Measurements from ENCODE around the gene TRAK1.

The TRAK1 gene

DNA sequence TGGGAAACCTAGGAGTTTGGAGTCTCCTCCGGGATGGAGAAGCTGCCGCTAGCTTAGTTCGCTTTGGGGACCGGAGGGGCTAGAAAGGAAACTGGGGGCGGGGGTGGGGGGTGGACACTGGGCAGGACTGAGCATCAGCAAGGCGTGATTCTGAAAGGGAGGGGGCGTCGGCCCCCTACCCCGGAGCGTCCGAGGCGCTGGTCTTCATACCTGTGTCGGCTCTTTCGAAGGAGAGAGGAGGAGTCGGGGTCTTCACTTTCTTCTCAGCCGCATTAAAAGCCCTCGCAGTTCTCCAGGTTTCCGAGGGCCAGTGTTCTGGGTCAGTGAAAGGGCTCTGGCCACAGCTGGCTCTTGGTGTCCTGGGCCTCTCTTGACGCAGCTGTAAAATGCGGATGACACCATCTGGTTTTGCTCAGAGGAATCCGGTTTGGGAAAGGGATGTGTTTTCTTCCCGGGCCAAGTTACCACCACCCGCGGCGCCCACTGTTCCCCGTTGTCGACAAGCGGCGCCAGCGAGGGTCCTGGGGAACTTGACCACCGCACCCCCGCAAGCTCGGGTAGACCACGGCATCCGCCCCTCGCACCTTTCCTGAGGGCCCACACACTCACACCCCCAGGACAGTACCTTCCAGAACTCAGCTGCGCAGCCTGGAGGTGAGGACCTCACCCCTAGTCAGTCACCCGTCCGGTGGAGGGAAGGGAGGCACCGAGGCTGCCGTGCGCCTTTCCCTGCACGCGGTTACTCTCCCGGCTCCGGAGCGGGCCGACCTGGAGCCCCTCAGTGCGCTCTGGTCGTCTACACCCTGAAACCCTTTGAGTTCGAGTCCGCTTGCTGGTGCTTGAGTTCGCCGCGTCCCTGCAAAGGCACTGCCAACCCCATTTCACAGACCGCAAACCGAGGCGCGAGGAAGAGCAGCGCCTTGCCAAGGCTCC is 174.2 kb downstream of the TRAK1 start:
- H3K4me3 ChIP-seq (replicated peaks; ENCODE audit: low read depth, low read length), result no peak overlapping the region
- DNase-seq (ENCODE audit: low read depth), result no peak
- TF ChIP-seq, protein P1, sequence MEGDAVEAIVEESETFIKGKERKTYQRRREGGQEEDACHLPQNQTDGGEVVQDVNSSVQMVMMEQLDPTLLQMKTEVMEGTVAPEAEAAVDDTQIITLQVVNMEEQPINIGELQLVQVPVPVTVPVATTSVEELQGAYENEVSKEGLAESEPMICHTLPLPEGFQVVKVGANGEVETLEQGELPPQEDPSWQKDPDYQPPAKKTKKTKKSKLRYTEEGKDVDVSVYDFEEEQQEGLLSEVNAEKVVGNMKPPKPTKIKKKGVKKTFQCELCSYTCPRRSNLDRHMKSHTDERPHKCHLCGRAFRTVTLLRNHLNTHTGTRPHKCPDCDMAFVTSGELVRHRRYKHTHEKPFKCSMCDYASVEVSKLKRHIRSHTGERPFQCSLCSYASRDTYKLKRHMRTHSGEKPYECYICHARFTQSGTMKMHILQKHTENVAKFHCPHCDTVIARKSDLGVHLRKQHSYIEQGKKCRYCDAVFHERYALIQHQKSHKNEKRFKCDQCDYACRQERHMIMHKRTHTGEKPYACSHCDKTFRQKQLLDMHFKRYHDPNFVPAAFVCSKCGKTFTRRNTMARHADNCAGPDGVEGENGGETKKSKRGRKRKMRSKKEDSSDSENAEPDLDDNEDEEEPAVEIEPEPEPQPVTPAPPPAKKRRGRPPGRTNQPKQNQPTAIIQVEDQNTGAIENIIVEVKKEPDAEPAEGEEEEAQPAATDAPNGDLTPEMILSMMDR (IDR thresholded peaks at IDR 0.05; ENCODE audit: low read length, missing control alignments), result no peak

DNA sequence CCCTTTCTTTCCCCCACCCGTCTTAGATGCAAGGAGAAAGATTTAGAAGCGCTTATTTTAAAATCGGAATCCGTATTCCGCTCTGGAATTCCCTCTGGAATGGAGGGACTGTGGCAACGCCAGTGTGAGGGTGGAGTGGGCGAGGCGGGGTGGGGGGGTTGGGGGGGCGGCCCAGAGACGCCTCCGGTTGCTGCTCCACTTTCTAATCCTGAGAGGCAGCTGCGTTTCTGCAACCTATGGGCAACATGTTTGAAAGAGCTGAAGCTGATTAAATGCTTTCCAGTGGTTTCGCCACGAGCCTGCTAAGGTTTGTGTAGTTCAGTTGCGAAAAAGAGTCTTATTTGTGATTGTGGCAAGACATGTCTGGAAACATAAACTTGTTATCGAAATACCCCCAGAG is 174.9 kb downstream of the TRAK1 start, which contains the start of gene CCK:
TSS of gene CCK (minus strand) at position 101 of the 400 bp plus-strand sequence. CDS start 2,555 bp downstream, outside the sequence.
- TF ChIP-seq, protein P1 (IDR thresholded peaks at IDR 0.05; ENCODE audit: low read length, missing control alignments), result no peak
- DNase-seq (ENCODE audit: low read depth), result no peak
- no peak within 1 kb of the TSS for H3K4me3 ChIP-seq (replicated peaks; ENCODE audit: low read depth, low read length)

DNA sequence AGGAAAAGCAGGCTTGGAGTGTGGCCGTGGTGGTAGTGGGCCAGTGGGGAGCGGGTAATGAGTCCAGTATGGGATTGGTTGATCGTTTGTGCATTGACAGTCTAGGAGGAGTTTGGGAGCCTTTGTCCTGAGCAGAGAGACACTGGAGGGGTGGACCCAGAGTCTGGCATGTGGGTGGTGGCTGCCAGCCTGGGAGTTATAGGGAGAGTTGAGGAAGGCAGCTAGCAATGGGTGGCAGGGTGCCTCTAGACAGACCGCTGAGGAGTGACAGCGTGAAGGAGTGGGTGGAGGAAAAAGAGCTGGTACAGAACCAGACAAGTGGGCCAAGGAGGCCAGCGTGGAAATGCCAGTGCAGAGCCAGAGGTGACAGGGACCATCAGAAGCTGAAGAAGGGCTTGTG is 176.7 kb downstream of the TRAK1 start:
- no peak for DNase-seq (ENCODE audit: low read depth)
- no peak overlapping the region for H3K4me3 ChIP-seq (replicated peaks; ENCODE audit: low read depth, low read length)
- TF ChIP-seq, protein P1 (IDR thresholded peaks at IDR 0.05; ENCODE audit: low read length, missing control alignments), result no peak

DNA sequence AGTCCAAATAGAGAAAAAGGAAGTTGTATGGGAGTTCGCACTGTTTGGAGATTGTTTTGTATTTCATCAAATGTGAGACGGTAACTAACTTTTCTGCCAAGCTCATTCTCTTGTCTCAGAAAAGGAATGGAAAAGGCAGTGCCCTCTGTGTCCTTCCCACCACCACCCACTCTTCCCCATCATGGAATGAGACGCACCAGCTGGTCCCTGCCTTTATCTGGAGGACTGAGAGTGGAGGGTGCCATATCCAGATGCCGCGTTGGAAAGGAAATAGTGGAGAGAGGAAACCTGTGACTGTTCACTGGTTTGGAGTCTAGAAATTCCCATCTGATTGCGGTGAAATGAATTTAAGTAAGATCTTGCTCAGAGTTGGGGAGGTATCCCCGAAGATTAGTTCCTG is 178.5 kb downstream of the TRAK1 start:
- H3K4me3 ChIP-seq (replicated peaks; ENCODE audit: low read depth, low read length), result no peak overlapping the region
- no peak for DNase-seq (ENCODE audit: low read depth)
- TF ChIP-seq, protein P1 (IDR thresholded peaks at IDR 0.05; ENCODE audit: low read length, missing control alignments), result no peak

DNA sequence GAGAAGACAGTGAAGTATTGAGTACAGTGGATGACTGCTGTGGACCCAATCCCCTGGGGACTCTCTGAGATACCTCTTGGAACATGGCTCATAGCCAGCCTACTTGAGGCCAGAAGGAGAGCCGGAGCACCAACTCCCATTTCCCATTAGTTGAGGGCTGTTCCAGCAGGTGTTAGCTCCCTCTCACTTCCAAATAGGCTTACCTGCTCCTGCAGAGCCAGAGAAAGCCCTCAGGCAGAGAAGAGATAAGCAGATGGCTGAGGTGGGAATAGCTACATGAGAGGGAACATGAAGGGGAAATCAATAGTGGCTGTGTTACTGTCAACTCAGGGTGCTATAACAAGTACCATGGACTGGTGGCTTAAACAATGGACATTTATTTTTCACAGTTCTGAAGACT is 179.4 kb downstream of the TRAK1 start:
- TF ChIP-seq, protein P1 (IDR thresholded peaks at IDR 0.05; ENCODE audit: low read length, missing control alignments), result no peak
- no peak overlapping the region for H3K4me3 ChIP-seq (replicated peaks; ENCODE audit: low read depth, low read length)
- no peak for DNase-seq (ENCODE audit: low read depth)

DNA sequence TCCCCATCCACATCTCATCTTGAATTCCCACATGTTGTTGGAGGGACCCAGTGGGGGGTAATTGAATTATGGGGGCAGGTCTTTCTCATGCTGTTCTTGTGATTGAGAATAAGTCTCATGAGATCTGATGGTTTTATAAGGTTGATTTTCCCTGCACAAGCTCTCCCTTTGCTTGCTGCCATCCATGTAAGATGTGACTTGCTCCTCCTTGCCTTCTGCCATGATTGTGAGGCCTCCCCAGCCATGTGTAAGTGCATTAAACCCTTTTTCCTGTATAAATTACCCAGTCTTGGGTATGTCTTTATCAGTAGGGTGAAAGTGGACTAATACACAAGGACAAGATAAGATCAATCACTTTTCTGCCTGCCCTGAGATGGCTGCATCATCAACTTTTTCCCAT is 180.6 kb downstream of the TRAK1 start:
- DNase-seq (ENCODE audit: low read depth), result no peak
- H3K4me3 ChIP-seq (replicated peaks; ENCODE audit: low read depth, low read length), result no peak overlapping the region
- TF ChIP-seq, protein P1 (IDR thresholded peaks at IDR 0.05; ENCODE audit: low read length, missing control alignments), result no peak

Data from fibroblast of pulmonary artery (primary cell).